PC-3 (cell line): Measurements from ENCODE around the gene ADORA2A. TPM values are rescaled to one million over a fixed set of nuclear protein-coding genes. Genes with fewer than 3 reads are reported as not detected.
"Not testable (repeated sequence)": the region's sequence is repeated elsewhere in the genome, so short reads cannot be mapped to it uniquely, and the experiment has no call there.

Experiments
- ATAC-seq: fragments of 200-7000 bp; cut with Tn5 transposase; 2 replicates; pipeline ENCODE4 v1.9.1; 2020; ENCODE audit warnings: mild to moderate bottlenecking, moderate library complexity
- BruUV-seq: library from RNA; stranded (reverse); fragments of 400-500 nt; replicated peaks from 2 replicates; lab custom pipeline; 2021; lab: Mats Ljungman, UMichigan
- CTCF ChIA-PET: fragments of 300-600 bp; sonication (Branson Sonifier 250); formaldehyde crosslinking; loops from one replicate; lab custom pipeline; 2022; ENCODE audit warnings: antibody characterized with exemption; lab: Charles Lee
- POLR2A ChIA-PET: fragments of 300-600 bp; sonication (Branson Sonifier 250); formaldehyde crosslinking; loops from one replicate; lab custom pipeline; 2022; ENCODE audit warnings: antibody characterized with exemption; ENCODE audit not compliant: unreplicated experiment; lab: Charles Lee
- DNase-seq: peaks from one replicate; pipeline ENCODE4 v3.0.0-alpha.2; 2015
- H2AFZ ChIP-seq: fragments of 300-600 bp; sonication (generic); 2 replicates; pipeline ENCODE4 v1.6.0; 2016; ENCODE audit warnings: antibody characterized with exemption, low read length
- H3F3A ChIP-seq: fragments of 300-600 bp; sonication (generic); one replicate; pipeline ENCODE4 v1.6.0; 2017; ENCODE audit warnings: antibody characterized with exemption, low read length, control low read depth, mild to moderate bottlenecking; ENCODE audit not compliant: unreplicated experiment
- H3K27ac ChIP-seq: fragments of 300-600 bp; sonication (generic); 2 replicates; pipeline ENCODE4 v1.5.1; 2016; ENCODE audit warnings: mild to moderate bottlenecking, low read length
- H3K27me3 ChIP-seq: fragments of 300-600 bp; sonication (generic); 2 replicates; pipeline ENCODE4 v1.6.1; 2016; ENCODE audit warnings: low read length, mixed read lengths
- H3K36me3 ChIP-seq: fragments of 300-600 bp; sonication (generic); 2 replicates; pipeline ENCODE4 v1.6.1; 2016; ENCODE audit warnings: low read depth, mixed run types, low read length, mixed read lengths
- H3K4me1 ChIP-seq: fragments of 300-600 bp; sonication (generic); 2 replicates; pipeline ENCODE4 v1.5.1; 2016; ENCODE audit warnings: low read length; ENCODE audit not compliant: insufficient read depth
- H3K4me2 ChIP-seq: fragments of 300-600 bp; sonication (generic); 2 replicates; pipeline ENCODE4 v1.6.0; 2016; ENCODE audit warnings: low read length
- H3K4me3 ChIP-seq: fragments of 300-600 bp; sonication (generic); 2 replicates; pipeline ENCODE4 v1.5.1; 2016; ENCODE audit warnings: mild to moderate bottlenecking, low read length, mixed read lengths
- H3K79me2 ChIP-seq: fragments of 300-600 bp; sonication (generic); 2 replicates; pipeline ENCODE4 v1.6.1; 2017; ENCODE audit warnings: low read length, mixed read lengths
- H3K9ac ChIP-seq: fragments of 300-600 bp; sonication (generic); 2 replicates; pipeline ENCODE4 v1.6.0; 2016; ENCODE audit warnings: mild to moderate bottlenecking, low read length
- H3K9me2 ChIP-seq: fragments of 300-600 bp; sonication (generic); replicated peaks from 2 replicates; pipeline ENCODE4 v1.6.1; 2016; ENCODE audit warnings: mixed run types, low read length, mixed read lengths
- H3K9me3 ChIP-seq: fragments of 300-600 bp; sonication (generic); 2 replicates; pipeline ENCODE4 v1.6.1; 2016; ENCODE audit warnings: low read length, mixed read lengths
- H4K20me1 ChIP-seq: fragments of 300-600 bp; sonication (generic); 2 replicates; pipeline ENCODE4 v1.6.1; 2016; ENCODE audit warnings: low read length, mixed read lengths
- EZH2 ChIP-seq: fragments of 300-600 bp; sonication (generic); IDR thresholded peaks from one replicate; pipeline ENCODE4 v1.6.1; 2017; ENCODE audit warnings: antibody characterized with exemption, mild to moderate bottlenecking, low read length; ENCODE audit not compliant: unreplicated experiment
- EZH2phosphoT487 ChIP-seq: fragments of 300-600 bp; sonication (generic); IDR thresholded peaks from 2 replicates; pipeline ENCODE4 v1.6.1; 2018; ENCODE audit warnings: mild to moderate bottlenecking, antibody characterized with exemption, low read length, borderline replicate concordance
- intact Hi-C: fragments of 100-400 bp; cut with micrococcal nuclease; formaldehyde crosslinking; loops from 2 replicates; pipeline ENCODE4 v1.9.0; 2023
- total RNA-seq: library from RNA; depleted of rRNA; stranded (reverse); fragments of >200 nt; gene quantifications from 2 replicates; pipeline ENCODE4 v1.2.3, GENCODE V29; 2014; rRNA removed
- TF ChIP-seq, protein P1 (sequence below): fragments of 300-600 bp; sonication (generic); conservative IDR thresholded peaks from 2 replicates; pipeline ENCODE4 v1.5.1; 2017; ENCODE audit warnings: antibody characterized with exemption, low read depth, mild to moderate bottlenecking, low read length

ADORA2A gene
- total RNA-seq, 1 experiment from 2014 or later: 1.7 TPM

DNA sequence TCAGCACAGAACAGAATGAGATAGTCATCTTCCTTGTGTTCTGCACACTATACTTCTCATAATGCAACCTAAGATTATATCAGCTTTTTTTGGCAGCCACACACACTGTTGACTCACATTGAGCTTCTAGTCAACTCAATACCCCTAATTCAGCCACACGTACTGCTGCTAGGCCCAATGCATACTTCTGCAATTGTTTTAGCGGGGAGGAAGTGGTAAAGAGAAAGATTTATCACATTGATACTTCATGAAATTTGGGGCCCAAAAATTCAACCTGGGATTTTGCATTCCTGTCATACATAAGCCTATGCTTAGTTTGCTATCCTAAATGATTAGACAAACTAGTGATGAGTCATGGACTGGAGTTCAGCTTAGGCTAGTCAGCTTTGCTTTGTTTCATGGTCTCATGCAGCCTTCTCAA, 59.1 kb downstream of the ADORA2A start:
- intact Hi-C loops: no loop called here
- no peaks in the 10 kb centered on the region for H3K9me2 ChIP-seq
- H3K4me3 ChIP-seq: no peak overlapping the region
- BruUV-seq: no TSS peak
- H3K27ac ChIP-seq: peak overlapping the region; percentile 37; the same call in 1 of the 2 replicates
- H3K4me2 ChIP-seq: peak overlapping the region; percentile 35
- no peaks in the 10 kb centered on the region for H3F3A ChIP-seq
- ChIA-PET POLR2A (interaction anchor here (0.6 kb wide), 1 partner anchor 251 kb away, joined by 3 read pairs; no protein-coding TSS in a partner anchor), CTCF (no interaction called here)
- DNase-seq (peak; percentile 78), ATAC-seq (peak; percentile 88)
- H2AFZ ChIP-seq: no peak overlapping the region
- no peaks in the 10 kb centered on the region for H3K9me3 ChIP-seq
- no peaks in the 10 kb centered on the region for H3K27me3 ChIP-seq
- H3K79me2 ChIP-seq: no peaks in the 10 kb centered on the region
- TF ChIP-seq, protein P1, sequence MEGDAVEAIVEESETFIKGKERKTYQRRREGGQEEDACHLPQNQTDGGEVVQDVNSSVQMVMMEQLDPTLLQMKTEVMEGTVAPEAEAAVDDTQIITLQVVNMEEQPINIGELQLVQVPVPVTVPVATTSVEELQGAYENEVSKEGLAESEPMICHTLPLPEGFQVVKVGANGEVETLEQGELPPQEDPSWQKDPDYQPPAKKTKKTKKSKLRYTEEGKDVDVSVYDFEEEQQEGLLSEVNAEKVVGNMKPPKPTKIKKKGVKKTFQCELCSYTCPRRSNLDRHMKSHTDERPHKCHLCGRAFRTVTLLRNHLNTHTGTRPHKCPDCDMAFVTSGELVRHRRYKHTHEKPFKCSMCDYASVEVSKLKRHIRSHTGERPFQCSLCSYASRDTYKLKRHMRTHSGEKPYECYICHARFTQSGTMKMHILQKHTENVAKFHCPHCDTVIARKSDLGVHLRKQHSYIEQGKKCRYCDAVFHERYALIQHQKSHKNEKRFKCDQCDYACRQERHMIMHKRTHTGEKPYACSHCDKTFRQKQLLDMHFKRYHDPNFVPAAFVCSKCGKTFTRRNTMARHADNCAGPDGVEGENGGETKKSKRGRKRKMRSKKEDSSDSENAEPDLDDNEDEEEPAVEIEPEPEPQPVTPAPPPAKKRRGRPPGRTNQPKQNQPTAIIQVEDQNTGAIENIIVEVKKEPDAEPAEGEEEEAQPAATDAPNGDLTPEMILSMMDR: no peak
- no peak for TF ChIP-seq EZH2phosphoT487
- no peak for TF ChIP-seq EZH2
- H3K9ac ChIP-seq: no peak overlapping the region
- H4K20me1 ChIP-seq: no peaks in the 10 kb centered on the region
- H3K4me1 ChIP-seq: peaks cover 20% of the 10 kb centered on the region
- H3K36me3 ChIP-seq: no peaks in the 10 kb centered on the region

DNA sequence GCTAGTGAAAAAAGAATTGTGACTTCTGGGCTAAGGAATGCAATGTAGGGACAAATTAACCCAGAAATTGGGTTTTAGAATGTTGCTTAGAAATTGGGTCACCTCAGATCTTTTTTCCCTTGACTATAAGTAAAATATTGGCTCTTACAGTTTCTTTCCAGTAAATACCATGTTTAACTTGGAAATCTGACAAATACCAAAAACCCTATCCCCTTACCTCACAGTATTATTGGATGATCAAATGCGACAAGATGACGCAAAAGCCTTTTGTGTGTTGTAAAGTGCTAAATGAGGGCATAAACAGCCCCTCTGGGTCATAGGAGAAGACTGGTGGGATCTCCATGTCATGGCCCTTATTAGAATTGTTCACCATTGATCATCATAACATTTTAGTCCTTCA, 61.6 kb downstream of the ADORA2A start:
- Histone ChIP-seq H3K4me2 (no peak overlapping the region), H2AFZ (no peak overlapping the region), H3K4me3 (no peak overlapping the region), H3F3A (no peaks in the 10 kb centered on the region), H3K9ac (no peak overlapping the region), H3K27ac (no peak overlapping the region), H4K20me1 (no peaks in the 10 kb centered on the region), H3K4me1 (peaks cover 11% of the 10 kb centered on the region), H3K79me2 (no peaks in the 10 kb centered on the region), H3K27me3 (no peaks in the 10 kb centered on the region), H3K9me2 (no peaks in the 10 kb centered on the region), H3K36me3 (no peaks in the 10 kb centered on the region), H3K9me3 (no peaks in the 10 kb centered on the region)
- intact Hi-C loops: no loop called here
- no peak for ATAC-seq
- DNase-seq: no peak
- ChIA-PET POLR2A (no interaction called here), CTCF (no interaction called here)
- BruUV-seq: no TSS peak
- TF ChIP-seq, protein P1: no peak
- TF ChIP-seq EZH2phosphoT487: no peak
- TF ChIP-seq EZH2: no peak

DNA sequence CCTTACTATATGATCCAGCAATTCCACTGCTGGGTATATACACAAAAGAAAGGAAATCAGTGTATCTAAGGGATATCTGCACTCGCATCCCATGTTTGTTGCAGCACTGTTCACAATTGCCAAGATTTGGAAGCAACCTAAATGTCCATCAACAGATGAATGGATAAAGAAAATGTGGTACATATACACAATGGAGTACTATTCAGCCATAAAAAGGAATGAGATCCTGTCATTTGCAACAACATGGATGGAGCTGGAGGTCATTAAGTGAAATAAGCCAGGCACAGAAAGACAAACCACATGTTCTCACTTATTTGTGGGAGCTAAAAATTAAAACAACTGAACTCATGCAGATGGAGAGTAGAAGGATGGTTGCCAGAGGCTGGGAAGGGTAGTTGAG, 62.0 kb downstream of the ADORA2A start:
- H3K9me2 ChIP-seq, H3K36me3 ChIP-seq, ATAC-seq, POLR2A ChIA-PET, H3K4me2 ChIP-seq, DNase-seq, BruUV-seq, H4K20me1 ChIP-seq, H3K79me2 ChIP-seq, H3K27me3 ChIP-seq, H3K9me3 ChIP-seq, CTCF ChIA-PET, H3K4me3 ChIP-seq, intact Hi-C loops, H3K27ac ChIP-seq, H2AFZ ChIP-seq, H3F3A ChIP-seq, H3K9ac ChIP-seq: not testable (repeated sequence)
- peaks cover 11% of the 10 kb centered on the region for H3K4me1 ChIP-seq

Other genes starting within 250 kb of the ADORA2A start
- 1.3 and 1.6 TPM in 2 replicates for gene SUSD2, start 246.1 kb upstream of the ADORA2A start, total RNA-seq
- gene GGT5, start 182.5 kb upstream of the ADORA2A start, total RNA-seq: 0.04 and 0.12 TPM in 2 replicates
- 14.1 and 15.1 TPM in 2 replicates for gene SPECC1L, start 156.8 kb upstream of the ADORA2A start, total RNA-seq
- gene UPB1, start 67.7 kb downstream of the ADORA2A start, total RNA-seq: 0.29 TPM in 1 of 2 replicates, not detected in the other
- gene GUCD1, start 127.5 kb downstream of the ADORA2A start, total RNA-seq: 63.5 and 65.8 TPM in 2 replicates
- 175 and 270 TPM in 2 replicates for gene SNRPD3, start 128.4 kb downstream of the ADORA2A start, total RNA-seq
- 4.5 and 7.7 TPM in 2 replicates for gene LRRC75B, start 165.5 kb downstream of the ADORA2A start, total RNA-seq
- 2.2 and 3.7 TPM in 2 replicates for gene GGT1, start 175.6 kb downstream of the ADORA2A start, total RNA-seq